ENCODE results near the gene TTC38. TPM values are rescaled to one million over a fixed set of nuclear protein-coding genes. Genes with fewer than 3 reads are reported as not detected.

TTC38 gene
- total and polyA plus RNA-seq, 12 donors = 24.0 to 111 (median 39.7) TPM

DNA sequence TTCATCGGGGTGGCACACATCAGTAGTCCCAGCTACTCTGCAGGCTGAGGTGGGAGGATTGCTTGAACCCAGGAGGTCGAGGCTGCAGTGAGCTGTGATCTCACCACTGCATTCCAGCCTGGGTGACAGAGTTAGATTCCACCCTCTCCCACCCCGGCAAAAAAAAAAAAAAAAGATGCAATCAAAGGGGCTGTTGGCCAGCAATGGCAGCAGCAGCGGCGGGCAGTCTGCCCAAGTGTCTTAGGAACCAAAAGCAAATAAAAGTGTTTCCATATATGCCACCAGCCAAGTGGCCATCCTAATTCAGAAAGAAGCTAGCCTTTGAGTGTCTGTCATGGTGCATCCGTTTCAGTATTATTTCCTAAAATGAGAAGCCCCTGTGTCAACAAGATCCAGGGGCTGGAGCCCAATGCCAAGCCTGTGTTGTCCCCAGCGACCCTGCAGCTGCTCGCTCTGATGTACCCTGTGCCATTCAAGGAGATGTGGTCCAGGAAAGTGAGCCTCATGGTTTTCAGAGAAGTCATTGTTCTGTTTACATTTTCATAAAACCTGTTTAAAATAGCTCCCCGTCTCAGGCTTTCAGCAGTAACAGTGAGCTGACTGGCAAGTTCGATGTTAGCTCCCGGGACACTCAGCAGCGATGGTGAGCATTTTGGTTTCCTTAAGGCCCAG, 30.2 kb upstream of the TTC38 start:
- WGBS, 4 donors = 87 to 94% (median 92%) methylated on average over 10 to 12 of the region's 12 CpGs
- H3K4me3 ChIP-seq = no peak overlapping the region
- no peak for TF ChIP-seq POLR2A (IDR thresholded peaks at IDR 0.05)
- TF ChIP-seq, protein P1, sequence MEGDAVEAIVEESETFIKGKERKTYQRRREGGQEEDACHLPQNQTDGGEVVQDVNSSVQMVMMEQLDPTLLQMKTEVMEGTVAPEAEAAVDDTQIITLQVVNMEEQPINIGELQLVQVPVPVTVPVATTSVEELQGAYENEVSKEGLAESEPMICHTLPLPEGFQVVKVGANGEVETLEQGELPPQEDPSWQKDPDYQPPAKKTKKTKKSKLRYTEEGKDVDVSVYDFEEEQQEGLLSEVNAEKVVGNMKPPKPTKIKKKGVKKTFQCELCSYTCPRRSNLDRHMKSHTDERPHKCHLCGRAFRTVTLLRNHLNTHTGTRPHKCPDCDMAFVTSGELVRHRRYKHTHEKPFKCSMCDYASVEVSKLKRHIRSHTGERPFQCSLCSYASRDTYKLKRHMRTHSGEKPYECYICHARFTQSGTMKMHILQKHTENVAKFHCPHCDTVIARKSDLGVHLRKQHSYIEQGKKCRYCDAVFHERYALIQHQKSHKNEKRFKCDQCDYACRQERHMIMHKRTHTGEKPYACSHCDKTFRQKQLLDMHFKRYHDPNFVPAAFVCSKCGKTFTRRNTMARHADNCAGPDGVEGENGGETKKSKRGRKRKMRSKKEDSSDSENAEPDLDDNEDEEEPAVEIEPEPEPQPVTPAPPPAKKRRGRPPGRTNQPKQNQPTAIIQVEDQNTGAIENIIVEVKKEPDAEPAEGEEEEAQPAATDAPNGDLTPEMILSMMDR (IDR thresholded peaks at IDR 0.05) = no peak
- intact Hi-C loops (cut with DNase I) = no loop called here
- no peaks in the 10 kb centered on the region for H3K27me3 ChIP-seq
- peak in 1 of 7 donors; percentile 37 for DNase-seq
- H3K9me3 ChIP-seq (replicated peaks in 1 of 3) = no peaks in the 10 kb centered on the region
- H3K36me3 ChIP-seq (replicated peaks in 1 of 2) = peaks cover 0 to 28% of the 10 kb centered on the region in 2 donors
- peaks cover 25 to 38% of the 10 kb centered on the region in 2 donors for H3K4me1 ChIP-seq (replicated peaks in 1 of 2)
- no peak overlapping the region for H3K27ac ChIP-seq

DNA sequence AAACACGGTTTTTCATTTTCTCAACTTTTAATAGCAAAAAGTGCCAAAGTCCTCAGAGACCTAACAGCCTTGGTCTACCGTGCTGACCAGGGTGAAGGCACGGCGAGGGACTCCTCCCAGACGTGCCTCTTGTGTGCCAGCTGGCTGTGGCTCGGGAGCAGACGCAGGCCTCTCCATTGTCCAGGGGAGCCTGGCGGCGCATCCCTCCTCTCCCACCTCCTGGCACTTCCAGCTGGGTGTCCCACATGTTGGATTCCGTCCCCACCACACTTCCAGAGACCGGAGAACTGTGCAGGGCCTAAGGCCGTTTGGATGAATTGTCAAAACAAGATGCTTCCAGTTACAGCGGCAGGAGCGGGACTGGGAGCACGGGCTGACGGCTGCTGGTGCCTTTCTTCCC, 29.3 kb upstream of the TTC38 start:
- peak in 1 of 7 donors; percentile 46 for DNase-seq
- Histone ChIP-seq H3K27ac (no peak overlapping the region), H3K4me1 (replicated peaks in 1 of 2) (peaks cover 19 to 29% of the 10 kb centered on the region in 2 donors), H3K4me3 (no peak overlapping the region), H3K9me3 (replicated peaks in 1 of 3) (no peaks in the 10 kb centered on the region), H3K36me3 (replicated peaks in 1 of 2) (peaks cover 0 to 28% of the 10 kb centered on the region in 2 donors), H3K27me3 (no peaks in the 10 kb centered on the region)
- WGBS, 4 donors = 90 to 95% (median 92%) methylated on average over 7 to 16 of the region's 16 CpGs
- TF ChIP-seq, protein P1 (IDR thresholded peaks at IDR 0.05) = no peak
- no peak for TF ChIP-seq POLR2A (IDR thresholded peaks at IDR 0.05)
- intact Hi-C loops (cut with DNase I) = no loop called here

GRCh38 chr22:46239261-46240048, 28.4 kb upstream of the TTC38 start:
- Histone ChIP-seq H3K36me3 (replicated peaks in 1 of 2) (peaks cover 0 to 35% of the 10 kb centered on the region in 2 donors), H3K27me3 (no peaks in the 10 kb centered on the region), H3K4me1 (replicated peaks in 1 of 2) (peaks cover 15 to 34% of the 10 kb centered on the region in 2 donors), H3K4me3 (no peak overlapping the region), H3K27ac (no peak overlapping the region), H3K9me3 (replicated peaks in 1 of 3) (no peaks in the 10 kb centered on the region)
- DNase-seq = peak in 1 of 7 donors; percentile 41
- intact Hi-C loops (cut with DNase I) = no loop called here
- no peak for TF ChIP-seq POLR2A (IDR thresholded peaks at IDR 0.05)
- 85 to 91% (median 86%) methylated on average over 11 to 20 of the region's 20 CpGs for WGBS, 4 donors

- no peak overlapping the region for H3K4me3 ChIP-seq
- peaks cover 15 to 36% of the 10 kb centered on the region in 2 donors for H3K4me1 ChIP-seq (replicated peaks in 1 of 2)
- H3K27ac ChIP-seq = no peak overlapping the region
- intact Hi-C loops (cut with DNase I) = no loop called here
- H3K9me3 ChIP-seq (replicated peaks in 1 of 3) = no peaks in the 10 kb centered on the region
- no peaks in the 10 kb centered on the region for H3K27me3 ChIP-seq
- H3K36me3 ChIP-seq (replicated peaks in 1 of 2) = peaks cover 0 to 38% of the 10 kb centered on the region in 2 donors
- 94 to 100% (median 95%) methylated on average over 2 of the region's 2 CpGs for WGBS, 4 donors
- peak in 1 of 7 donors; percentile 40 for DNase-seq
- TF ChIP-seq POLR2A (IDR thresholded peaks at IDR 0.05) = no peak
- TF ChIP-seq, protein P1 (IDR thresholded peaks at IDR 0.05) = no peak
Observed at GRCh38 chr22:46240073-46240472, 27.7 kb upstream of the TTC38 start.
